Raji (cell line): ENCODE data around the gene SP5.

Experiments
- POLR2A ChIP-seq: IDR thresholded peaks from 2 replicates; pipeline ENCODE4 v1.6.1; 2011; ENCODE audit warnings: low read depth, low read length, control low read depth; ENCODE audit not compliant: insufficient read depth

Gene SP5

GRCh38 chr2:170701011-170701410 is 14.1 kb upstream of the SP5 start:
- no peak for TF ChIP-seq POLR2A

- TF ChIP-seq POLR2A, result no peak
Measured at GRCh38 chr2:170703776-170704476, 11.2 kb upstream of the SP5 start.

- no peak for TF ChIP-seq POLR2A
Measured at GRCh38 chr2:170707821-170708795, 7.0 kb upstream of the SP5 start.

- no peak for TF ChIP-seq POLR2A
Measured at GRCh38 chr2:170710609-170710979, 4.5 kb upstream of the SP5 start.

GRCh38 chr2:170711196-170711773 is 3.9 kb upstream of the SP5 start:
- TF ChIP-seq POLR2A, result no peak

GRCh38 chr2:170711774-170712652 is 3.1 kb upstream of the SP5 start:
- TF ChIP-seq POLR2A, result no peak

GRCh38 chr2:170712653-170713542 is 2.2 kb upstream of the SP5 start:
- TF ChIP-seq POLR2A, result no peak

GRCh38 chr2:170713543-170714380 is 1.4 kb upstream of the SP5 start:
- no peak for TF ChIP-seq POLR2A

- TF ChIP-seq POLR2A, result no peak
Measured at GRCh38 chr2:170714381-170715061, 616 bp upstream of the SP5 start.

- TF ChIP-seq POLR2A, result no peak
Measured at GRCh38 chr2:170715932-170716777, 1.0 kb downstream of the SP5 start.

GRCh38 chr2:170716851-170717598 is 1.9 kb downstream of the SP5 start:
- no peak for TF ChIP-seq POLR2A
